HCT116 (cell line): ENCODE data around the gene PCGF2. TPM values are rescaled to one million over a fixed set of nuclear protein-coding genes. Genes with fewer than 3 reads are reported as not detected.

ENCODE experiments used
- ATAC-seq: fragments of 200-7000 bp; cut with Tn5 transposase; 2 replicates; pipeline ENCODE4 v1.9.1; 2020; ENCODE audit warnings: mild to moderate bottlenecking, moderate library complexity
- BruUV-seq: library from RNA; stranded (reverse); fragments of 400-500 nt; replicated peaks from 2 replicates; lab custom pipeline; 2021; lab: Mats Ljungman, UMichigan
- CTCF ChIA-PET: fragments of 300-600 bp; sonication (Branson Sonifier 250); formaldehyde crosslinking; loops from one replicate; lab custom pipeline; 2021; ENCODE audit warnings: antibody characterized with exemption; lab: Charles Lee
- POLR2A ChIA-PET: fragments of 300-600, 350-600 bp; sonication (Branson Sonifier 250); formaldehyde crosslinking; loops from one replicate; lab custom pipeline; 2021; ENCODE audit warnings: antibody characterized with exemption; lab: Charles Lee
- RAD21 ChIA-PET, 2 experiments: fragments of 300-600 bp; sonication (Branson Sonifier 250); formaldehyde crosslinking; loops; one replicate each; lab custom pipeline; 2023; ENCODE audit warnings: low total read pairs in 2 of 2; ENCODE audit not compliant: uncharacterized antibody in 2 of 2, unreplicated experiment in 2 of 2, low non-redundant PET in 1 of 2; lab: Charles Lee
- DNase-seq: peaks from one replicate; pipeline ENCODE4 v3.0.0-alpha.2; 2010; ENCODE audit warnings: low read depth, low spot score
- H2AFZ ChIP-seq: fragments of 200-600 bp; shearing (Covaris generic), sonication (generic); 2 replicates; pipeline ENCODE4 v1.6.1; 2017; ENCODE audit warnings: low read depth, mixed run types, mixed read lengths, antibody characterized with exemption, low read length; ENCODE audit not compliant: poor library complexity, severe bottlenecking
- H3K27ac ChIP-seq: 2 replicates; pipeline ENCODE4 v1.5.1; 2012; ENCODE audit warnings: low read depth, low read length
- H3K27me3 ChIP-seq: fragments of 200-600 bp; sonication (generic); 2 replicates; pipeline ENCODE4 v1.6.1; 2016; ENCODE audit warnings: mixed run types, low read length, mixed read lengths; ENCODE audit not compliant: insufficient read depth
- H3K36me3 ChIP-seq, 2 experiments: fragments of 200-500 bp in 1 of 2; fragments of 200-600 bp in 1 of 2; sonication (Bioruptor generic) in 1 of 2; sonication (generic) in 1 of 2; 2 replicates each; pipeline versions ENCODE4 v1.5.1 to v1.6.1; 2014 to 2016; ENCODE audit warnings: low read length in 2 of 2, inconsistent platforms in 1 of 2, mixed read lengths in 1 of 2, mixed run types in 1 of 2; ENCODE audit not compliant: insufficient read depth in 2 of 2, control insufficient read depth in 1 of 2
- H3K4me1 ChIP-seq, 2 experiments: fragments of 200-600 bp in 1 of 2; sonication (generic) in 1 of 2; 2 replicates each; pipeline versions ENCODE4 v1.5.1 to v1.6.1; 2012 to 2017; ENCODE audit warnings: low read length in 2 of 2, inconsistent platforms in 1 of 2, mild to moderate bottlenecking in 1 of 2, mixed read lengths in 1 of 2, mixed run types in 1 of 2, moderate library complexity in 1 of 2; ENCODE audit not compliant: insufficient read depth in 2 of 2, control insufficient read depth in 1 of 2
- H3K4me2 ChIP-seq: fragments of 200-600 bp; sonication (generic); 2 replicates; pipeline ENCODE4 v1.6.1; 2017; ENCODE audit warnings: mixed run types, low read length, mixed read lengths
- H3K4me3 ChIP-seq, 2 experiments: fragments of 200-600 bp in 1 of 2; sonication (generic) in 1 of 2; replicated peaks in 1 of 2; 2 replicates each; pipeline ENCODE4 v1.5.1; 2011 to 2016; ENCODE audit warnings: low read length in 2 of 2, control low read depth in 1 of 2, low read depth in 1 of 2, mild to moderate bottlenecking in 1 of 2, mixed read lengths in 1 of 2, mixed run types in 1 of 2
- H3K79me2 ChIP-seq: fragments of 200-600 bp; sonication (generic); 2 replicates; pipeline ENCODE4 v1.6.1; 2017; ENCODE audit warnings: mild to moderate bottlenecking, mixed run types, low read length, moderate library complexity, mixed read lengths; ENCODE audit not compliant: insufficient read depth
- H3K9ac ChIP-seq: fragments of 200-600 bp; sonication (generic); 2 replicates; pipeline ENCODE4 v1.6.1; 2016; ENCODE audit warnings: low read length, mixed read lengths
- H3K9me2 ChIP-seq: fragments of 200-600 bp; sonication (generic), shearing (Covaris generic); 2 replicates; pipeline ENCODE4 v1.6.1; 2017; ENCODE audit warnings: mixed run types, mild to moderate bottlenecking, moderate library complexity; ENCODE audit not compliant: insufficient read depth
- H3K9me3 ChIP-seq, 2 experiments: fragments of 200-500 bp in 1 of 2; fragments of 200-600 bp in 1 of 2; sonication (Bioruptor generic) in 1 of 2; sonication (generic) in 1 of 2; 2 replicates each; pipeline ENCODE4 v1.6.1; 2014 to 2017; ENCODE audit warnings: low read length in 2 of 2, mixed read lengths in 2 of 2, inconsistent platforms in 1 of 2, low read depth in 1 of 2, mild to moderate bottlenecking in 1 of 2, mixed run types in 1 of 2, moderate library complexity in 1 of 2; ENCODE audit not compliant: control insufficient read depth in 1 of 2, insufficient read depth in 1 of 2
- H4K20me1 ChIP-seq: fragments of 200-600 bp; sonication (generic), shearing (Covaris generic); 2 replicates; pipeline ENCODE4 v1.6.1; 2017; ENCODE audit warnings: mixed run types, mild to moderate bottlenecking, moderate library complexity; ENCODE audit not compliant: insufficient read depth
- ATF3 ChIP-seq: IDR thresholded peaks from 2 replicates; pipeline ENCODE4 v1.6.1; 2012
- CBX3 ChIP-seq: IDR thresholded peaks from 2 replicates; pipeline ENCODE4 v1.6.1; 2012; ENCODE audit warnings: low read depth
- CEBPB ChIP-seq: IDR thresholded peaks from 2 replicates; pipeline ENCODE4 v1.6.1; 2012; ENCODE audit warnings: low read depth
- EGR1 ChIP-seq: IDR thresholded peaks from 2 replicates; pipeline ENCODE4 v1.6.1; 2012; ENCODE audit warnings: low read depth
- ELF1 ChIP-seq: IDR thresholded peaks from 2 replicates; pipeline ENCODE4 v1.6.1; 2012; ENCODE audit warnings: low read depth, borderline replicate concordance
- EZH2phosphoT487 ChIP-seq: fragments of 200-600 bp; IDR thresholded peaks from 2 replicates; pipeline ENCODE4 v1.6.1; 2018; ENCODE audit warnings: antibody characterized with exemption, borderline replicate concordance
- MAX ChIP-seq: IDR thresholded peaks from 2 replicates; pipeline ENCODE4 v1.6.1; 2012
- SP1 ChIP-seq: IDR thresholded peaks from 2 replicates; pipeline ENCODE4 v1.6.1; 2012; ENCODE audit warnings: low read depth
- SRF ChIP-seq: IDR thresholded peaks from 2 replicates; pipeline ENCODE4 v1.6.1; 2012; ENCODE audit warnings: low read depth
- YY1 ChIP-seq: IDR thresholded peaks from 2 replicates; pipeline ENCODE4 v1.6.1; 2011; ENCODE audit warnings: low read length, low read depth, moderate library complexity, mild to moderate bottlenecking; ENCODE audit not compliant: insufficient replicate concordance; ENCODE audit errors: extremely low read depth
- intact Hi-C: fragments of 100-400 bp; cut with micrococcal nuclease; formaldehyde crosslinking; loops from 2 replicates; pipeline ENCODE4 v1.10.0; 2022
- total RNA-seq: library from RNA; stranded (reverse); gene quantifications from one replicate; pipeline ENCODE4 v1.2.1, GENCODE V29; 2021; ENCODE audit not compliant: unreplicated experiment
- TF ChIP-seq, protein P1 (sequence below): IDR thresholded peaks from 2 replicates; pipeline ENCODE4 v1.6.1; 2012; ENCODE audit warnings: low read depth

The PCGF2 gene
- total RNA-seq, 1 experiment from 2014 or later, result 64.6 TPM

DNA sequence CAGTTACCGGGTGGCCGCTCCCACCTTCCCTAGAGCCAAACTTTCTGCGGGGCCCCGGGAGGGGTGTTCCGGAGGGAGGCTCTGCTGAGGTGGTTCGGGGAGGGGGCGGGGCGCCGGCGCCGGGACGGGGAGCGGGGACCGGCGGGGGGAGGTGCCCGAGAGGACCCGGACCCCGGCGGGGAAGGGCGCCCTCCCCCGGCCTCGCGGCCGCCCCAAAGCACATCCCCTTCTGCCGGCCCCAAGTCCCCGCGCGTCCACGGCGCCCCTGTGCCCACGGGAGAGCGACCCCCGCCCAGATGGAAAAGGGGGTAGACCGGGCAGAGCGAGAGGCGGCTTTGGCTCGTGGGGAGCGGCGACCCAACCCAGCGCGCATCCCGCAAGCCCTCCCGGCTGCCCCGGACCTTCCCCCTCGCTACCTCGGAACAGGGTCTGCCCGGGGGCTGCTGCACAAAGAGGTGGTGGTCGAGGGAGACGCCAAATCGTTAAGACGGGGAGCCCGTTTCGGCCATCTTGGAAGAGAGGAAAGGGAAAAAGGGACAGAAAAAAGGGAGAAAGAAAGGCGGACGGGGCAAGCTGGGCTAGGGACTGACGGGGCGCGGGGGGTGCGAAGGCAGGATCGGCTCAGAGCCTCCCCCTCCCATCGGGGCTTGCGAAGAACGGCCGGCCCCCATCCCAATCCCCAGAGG lies 530 bp downstream of the PCGF2 start:
- no peak for ATAC-seq
- Histone ChIP-seq H2AFZ (no peak overlapping the region), H3K36me3 (0 out of 4 replicates have a peak, but pooled peaks cover 0 to 2% of the 10 kb centered on the region in 2 experiments), H3K79me2 (peaks cover 69% of the 10 kb centered on the region), H3K4me2 (peak overlapping the region; percentile 90), H3K27ac (peak overlapping the region; percentile 95), H3K9me3 (no peaks in the 10 kb centered on the region), H3K27me3 (no peaks in the 10 kb centered on the region), H3K4me1 (peaks cover 34 to 67% of the 10 kb centered on the region in 2 experiments), H3K9me2 (no peaks in the 10 kb centered on the region), H3K9ac (peak overlapping the region; percentile 95), H4K20me1 (no peaks in the 10 kb centered on the region), H3K4me3 (peak overlapping the region; percentile 99 to 100)
- no peak for DNase-seq
- ChIA-PET POLR2A (no interaction called here), CTCF (interaction anchor here (1.0 kb wide), 1 partner anchor 12 kb away, joined by 3 read pairs; no protein-coding TSS in a partner anchor), RAD21 (no interaction called here)
- intact Hi-C loops, result no loop called here
- TF ChIP-seq ATF3, result no peak
- TF ChIP-seq YY1, result peak; percentile 64
- no TSS peak for BruUV-seq

GRCh38 chr17:38746849-38747462 lies 1.2 kb downstream of the PCGF2 start:
- no peak for DNase-seq
- ATAC-seq, result no peak
- Histone ChIP-seq H3K9ac (peak overlapping the region; percentile 95), H3K4me1 (peaks cover 34 to 69% of the 10 kb centered on the region in 2 experiments), H3K9me3 (no peaks in the 10 kb centered on the region), H4K20me1 (no peaks in the 10 kb centered on the region), H3K27ac (peak overlapping the region; percentile 95), H3K9me2 (no peaks in the 10 kb centered on the region), H3K27me3 (no peaks in the 10 kb centered on the region), H3K79me2 (peaks cover 75% of the 10 kb centered on the region), H3K36me3 (0 out of 4 replicates have a peak, but pooled peaks cover 0 to 3% of the 10 kb centered on the region in 2 experiments), H3K4me3 (peak overlapping the region; percentile 99 to 100), H2AFZ (no peak overlapping the region), H3K4me2 (peak overlapping the region; percentile 90)
- no TSS peak for BruUV-seq
- ChIA-PET CTCF (interaction anchor here (2.1 kb wide), 1 partner anchor 12 kb away, joined by 10 read pairs; no protein-coding TSS in a partner anchor), RAD21 (interaction anchor here in 1 of 2 experiments (0.7 kb wide), 1 partner anchor 69 kb away, joined by 5 read pairs; no protein-coding TSS in a partner anchor), POLR2A (no interaction called here)
- no peak for TF ChIP-seq CEBPB
- no peak for TF ChIP-seq SRF
- no peak for TF ChIP-seq SP1
- TF ChIP-seq EGR1, result no peak
- no peak for TF ChIP-seq ELF1
- no peak for TF ChIP-seq CBX3
- no peak for TF ChIP-seq MAX
- TF ChIP-seq, protein P1, sequence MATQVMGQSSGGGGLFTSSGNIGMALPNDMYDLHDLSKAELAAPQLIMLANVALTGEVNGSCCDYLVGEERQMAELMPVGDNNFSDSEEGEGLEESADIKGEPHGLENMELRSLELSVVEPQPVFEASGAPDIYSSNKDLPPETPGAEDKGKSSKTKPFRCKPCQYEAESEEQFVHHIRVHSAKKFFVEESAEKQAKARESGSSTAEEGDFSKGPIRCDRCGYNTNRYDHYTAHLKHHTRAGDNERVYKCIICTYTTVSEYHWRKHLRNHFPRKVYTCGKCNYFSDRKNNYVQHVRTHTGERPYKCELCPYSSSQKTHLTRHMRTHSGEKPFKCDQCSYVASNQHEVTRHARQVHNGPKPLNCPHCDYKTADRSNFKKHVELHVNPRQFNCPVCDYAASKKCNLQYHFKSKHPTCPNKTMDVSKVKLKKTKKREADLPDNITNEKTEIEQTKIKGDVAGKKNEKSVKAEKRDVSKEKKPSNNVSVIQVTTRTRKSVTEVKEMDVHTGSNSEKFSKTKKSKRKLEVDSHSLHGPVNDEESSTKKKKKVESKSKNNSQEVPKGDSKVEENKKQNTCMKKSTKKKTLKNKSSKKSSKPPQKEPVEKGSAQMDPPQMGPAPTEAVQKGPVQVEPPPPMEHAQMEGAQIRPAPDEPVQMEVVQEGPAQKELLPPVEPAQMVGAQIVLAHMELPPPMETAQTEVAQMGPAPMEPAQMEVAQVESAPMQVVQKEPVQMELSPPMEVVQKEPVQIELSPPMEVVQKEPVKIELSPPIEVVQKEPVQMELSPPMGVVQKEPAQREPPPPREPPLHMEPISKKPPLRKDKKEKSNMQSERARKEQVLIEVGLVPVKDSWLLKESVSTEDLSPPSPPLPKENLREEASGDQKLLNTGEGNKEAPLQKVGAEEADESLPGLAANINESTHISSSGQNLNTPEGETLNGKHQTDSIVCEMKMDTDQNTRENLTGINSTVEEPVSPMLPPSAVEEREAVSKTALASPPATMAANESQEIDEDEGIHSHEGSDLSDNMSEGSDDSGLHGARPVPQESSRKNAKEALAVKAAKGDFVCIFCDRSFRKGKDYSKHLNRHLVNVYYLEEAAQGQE, result no peak
- no peak for TF ChIP-seq EZH2phosphoT487
- intact Hi-C loops, result no loop called here
